ENCODE data around the gene STX17. TPM values are rescaled to one million over a fixed set of nuclear protein-coding genes. Genes with fewer than 3 reads are reported as not detected.
A peak's percentile ranks its signal among the peaks of the same experiment; 100 is the strongest.
"Not testable (repeated sequence)": the region's sequence is repeated elsewhere in the genome, so short reads cannot be mapped to it uniquely, and the experiment has no call there.

STX17 gene
- total RNA-seq, 1 donor from 2014 or later, result 22.1 TPM

DNA sequence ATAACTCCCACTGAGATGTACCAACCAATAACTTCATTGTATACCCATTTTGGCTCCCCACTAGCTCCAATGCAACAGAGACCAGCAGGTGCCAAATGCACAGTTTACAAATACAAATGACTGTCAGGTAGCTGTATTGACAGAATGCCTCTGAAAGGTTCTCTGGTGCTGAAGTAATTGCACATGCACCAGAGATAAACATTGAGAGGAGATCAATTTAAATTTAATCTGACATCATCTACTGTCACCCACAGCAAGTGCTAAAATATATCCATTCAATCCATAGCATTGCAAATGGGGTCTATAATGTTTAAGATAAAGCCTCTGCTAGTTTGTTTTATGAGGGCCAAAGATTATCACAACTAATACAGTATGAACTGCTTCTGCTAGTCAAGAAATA, 80.2 kb downstream of the STX17 start:
- no peak overlapping the region for H3K27ac Mint-ChIP-seq
- no peaks in the 10 kb centered on the region for H3K27me3 Mint-ChIP-seq (ENCODE audit: insufficient read depth)
- intact Hi-C loops (cut with micrococcal nuclease), result no loop called here
- no peak overlapping the region for H3K4me3 Mint-ChIP-seq
- peaks cover 24% of the 10 kb centered on the region for H3K9me3 Mint-ChIP-seq
- no peaks in the 10 kb centered on the region for H3K4me1 Mint-ChIP-seq (ENCODE audit: low read depth)
- DNase-seq (ENCODE audit: low spot score), result no peak
- H3K36me3 Mint-ChIP-seq (ENCODE audit: low read depth), result peaks cover 37% of the 10 kb centered on the region

DNA sequence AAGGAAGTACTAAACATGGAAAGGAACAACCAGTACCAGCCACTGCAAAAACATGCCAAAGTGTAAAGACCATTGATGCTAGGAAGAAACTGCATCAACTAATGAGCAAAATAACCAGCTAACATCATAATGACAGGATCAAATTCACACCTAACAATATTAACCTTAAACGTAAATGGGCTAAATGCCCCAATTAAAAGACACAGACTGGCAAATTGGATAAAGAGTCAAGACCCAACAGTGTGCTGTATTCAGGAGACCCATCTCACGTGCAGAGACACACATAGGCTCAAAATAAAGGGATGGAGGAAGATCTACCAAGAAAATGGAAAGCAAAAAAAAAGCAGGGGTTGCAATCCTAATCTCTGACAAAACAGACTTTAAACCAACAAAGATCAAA, 84.1 kb downstream of the STX17 start:
- intact Hi-C loops (cut with micrococcal nuclease); H3K27me3 Mint-ChIP-seq (ENCODE audit: insufficient read depth); DNase-seq (ENCODE audit: low spot score); H3K27ac Mint-ChIP-seq; H3K4me1 Mint-ChIP-seq (ENCODE audit: low read depth); H3K4me3 Mint-ChIP-seq: not testable (repeated sequence)
- H3K36me3 Mint-ChIP-seq (ENCODE audit: low read depth), result peaks cover 46% of the 10 kb centered on the region
- H3K9me3 Mint-ChIP-seq, result peaks cover 30% of the 10 kb centered on the region

DNA sequence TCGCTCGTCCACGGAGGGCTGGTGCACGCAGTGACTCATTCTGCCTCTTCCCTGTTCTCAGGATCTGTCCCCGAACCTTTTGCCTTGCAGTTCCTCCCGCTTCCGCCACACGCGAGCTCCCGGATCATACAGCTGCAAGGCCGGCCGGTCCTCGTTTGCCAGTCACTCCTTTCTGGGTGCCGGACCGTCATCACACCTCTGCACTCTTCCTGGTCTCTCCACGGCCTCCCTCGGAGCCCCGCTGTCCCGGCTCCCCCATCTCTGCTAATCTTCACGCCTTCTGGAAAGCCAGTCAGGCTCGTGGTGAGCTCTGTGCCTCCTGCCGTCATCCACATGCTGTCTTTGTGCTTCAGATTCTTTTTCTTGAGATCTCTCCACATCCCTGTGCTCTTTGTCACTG, 91.8 kb downstream of the STX17 start:
- no peaks in the 10 kb centered on the region for H3K27me3 Mint-ChIP-seq (ENCODE audit: insufficient read depth)
- intact Hi-C loops (cut with micrococcal nuclease), result no loop called here

DNA sequence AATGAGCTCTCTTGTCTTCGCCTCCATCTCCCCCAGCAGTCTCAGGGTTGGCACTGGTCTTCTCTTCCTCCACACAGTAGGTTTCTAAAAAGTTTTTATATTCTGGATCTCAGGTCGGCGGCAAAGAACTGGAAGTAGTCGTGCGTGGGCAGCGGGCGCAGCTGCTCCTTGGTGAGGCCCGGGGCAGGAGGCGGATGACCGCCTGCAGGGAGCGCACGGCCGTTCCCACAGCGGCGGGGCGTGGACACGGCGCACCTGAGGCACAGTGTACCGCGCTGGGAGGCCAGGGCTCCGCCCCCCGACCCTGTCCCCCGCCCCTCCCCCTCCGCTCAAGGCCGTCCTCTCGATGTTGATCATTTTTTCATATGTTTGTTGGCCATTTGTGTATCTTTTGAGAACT, 92.4 kb downstream of the STX17 start:
- no peak for DNase-seq (ENCODE audit: low spot score)

More for the DNA sequence above, 91.8 kb downstream of the STX17 start:
- Mint-ChIP-seq H3K27ac (no peak overlapping the region), H3K36me3 (ENCODE audit: low read depth) (peaks cover 30% of the 10 kb centered on the region), H3K9me3 (peaks cover 14% of the 10 kb centered on the region), H3K4me3 (no peak overlapping the region), H3K4me1 (ENCODE audit: low read depth) (no peaks in the 10 kb centered on the region)
- no peak for DNase-seq (ENCODE audit: low spot score)

DNA sequence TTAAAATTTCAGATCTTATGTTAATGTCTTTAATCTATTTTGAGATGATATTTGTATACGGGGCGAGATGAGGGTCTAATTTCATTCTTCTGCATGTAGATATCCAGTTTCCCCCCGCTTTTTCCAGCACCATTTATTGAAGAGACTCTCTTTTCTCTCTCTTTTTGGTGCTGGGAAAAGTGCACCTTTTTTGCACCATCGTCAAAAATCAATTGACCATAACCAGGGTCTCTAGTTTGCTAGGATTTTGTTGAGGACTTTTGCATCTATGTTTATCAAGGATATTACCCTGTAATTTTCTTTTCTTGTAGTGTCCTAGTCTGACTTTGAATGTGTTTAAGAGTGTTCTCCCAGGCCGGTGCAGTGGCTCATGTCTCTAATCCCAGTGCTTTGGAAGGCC, 93.3 kb downstream of the STX17 start:
- Mint-ChIP-seq H3K27me3 (ENCODE audit: insufficient read depth) (no peaks in the 10 kb centered on the region), H3K27ac (no peak overlapping the region), H3K36me3 (ENCODE audit: low read depth) (peaks cover 30% of the 10 kb centered on the region), H3K9me3 (peaks cover 10% of the 10 kb centered on the region), H3K4me1 (ENCODE audit: low read depth) (no peaks in the 10 kb centered on the region), H3K4me3 (no peak overlapping the region)
- no peak for DNase-seq (ENCODE audit: low spot score)
- intact Hi-C loops (cut with micrococcal nuclease), result no loop called here

More for the DNA sequence above, 92.4 kb downstream of the STX17 start:
- Mint-ChIP-seq H3K4me3 (no peak overlapping the region), H3K27me3 (ENCODE audit: insufficient read depth) (no peaks in the 10 kb centered on the region), H3K9me3 (peaks cover 12% of the 10 kb centered on the region), H3K4me1 (ENCODE audit: low read depth) (no peaks in the 10 kb centered on the region), H3K27ac (no peak overlapping the region), H3K36me3 (ENCODE audit: low read depth) (peaks cover 32% of the 10 kb centered on the region)
- intact Hi-C loops (cut with micrococcal nuclease), result no loop called here

DNA sequence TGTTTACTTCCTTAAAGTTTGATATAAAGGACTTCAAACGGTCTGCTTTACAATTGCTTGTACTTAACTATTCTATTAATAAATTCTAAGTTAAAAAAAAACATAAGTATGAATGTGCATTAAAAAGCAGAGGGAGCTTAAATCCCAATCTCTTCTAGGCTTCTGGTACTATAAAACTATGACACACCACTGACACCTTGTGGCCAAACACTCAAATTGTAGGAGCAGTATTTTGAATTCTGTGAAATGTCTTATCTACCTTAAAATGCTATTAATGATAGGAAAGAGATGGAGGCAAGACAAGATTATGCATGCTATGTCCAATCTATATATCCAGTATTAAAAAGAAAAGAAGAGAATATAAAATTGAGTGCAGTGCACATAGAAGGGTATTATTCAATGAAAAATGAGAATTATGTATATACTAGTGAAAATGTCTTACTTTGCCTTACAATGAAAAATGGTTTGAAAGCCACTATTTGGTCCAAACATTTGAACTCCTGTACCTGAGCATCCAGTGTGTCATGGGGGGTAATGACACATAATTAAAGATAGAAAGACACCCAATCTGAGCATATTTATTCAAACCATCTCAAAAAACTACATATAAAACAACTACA, 104.7 kb downstream of the STX17 start:
- Mint-ChIP-seq H3K4me1 (ENCODE audit: low read depth) (no peaks in the 10 kb centered on the region), H3K27me3 (ENCODE audit: insufficient read depth) (no peaks in the 10 kb centered on the region), H3K4me3 (no peak overlapping the region), H3K27ac (no peak overlapping the region), H3K9me3 (peaks cover 5% of the 10 kb centered on the region), H3K36me3 (ENCODE audit: low read depth) (peaks cover 19% of the 10 kb centered on the region)
- intact Hi-C loops (cut with micrococcal nuclease), result loop anchor here (1.0 kb wide), 6 partner anchors 187 to 848 kb away; no protein-coding TSS in a partner anchor
- peak; percentile 23 for DNase-seq (ENCODE audit: low spot score)

DNA sequence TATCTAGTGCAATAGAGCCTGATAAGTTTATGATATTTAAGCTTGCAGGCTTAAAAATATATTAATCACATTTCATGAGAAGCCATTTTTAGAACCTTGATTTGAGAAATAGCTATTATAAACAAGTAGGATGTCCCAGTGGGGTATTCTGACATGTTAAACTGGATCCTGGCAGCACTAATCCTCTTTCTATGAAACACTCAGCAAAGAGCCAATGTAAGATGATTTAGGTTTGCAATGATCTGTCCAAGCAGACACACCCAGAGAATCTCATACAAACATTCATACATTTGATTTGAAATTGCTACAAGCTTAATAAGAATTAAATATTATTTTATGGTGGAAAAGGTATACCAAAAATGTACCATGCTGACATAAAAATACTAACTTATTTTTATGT, 105.8 kb downstream of the STX17 start:
- Mint-ChIP-seq H3K36me3 (ENCODE audit: low read depth) (peaks cover 14% of the 10 kb centered on the region), H3K9me3 (peaks cover 5% of the 10 kb centered on the region), H3K4me3 (no peak overlapping the region)

DNA sequence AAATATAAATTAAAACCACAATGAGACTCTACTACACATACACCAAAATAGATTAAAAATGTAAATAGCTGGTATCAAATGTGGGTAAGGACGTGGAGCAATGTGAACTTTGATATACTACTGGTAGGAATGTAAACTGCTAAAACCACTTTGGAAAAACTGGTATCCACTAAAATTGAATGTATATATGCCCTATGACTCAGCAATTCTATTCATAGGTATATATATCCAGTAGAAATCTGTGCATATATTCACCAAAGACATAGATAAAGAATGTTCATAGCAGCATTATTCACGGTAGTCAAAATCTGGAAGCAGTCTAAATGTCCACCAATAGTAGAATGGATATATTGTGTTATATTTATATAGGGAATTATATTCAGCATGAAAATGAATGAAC, 107.1 kb downstream of the STX17 start:
- no peak for DNase-seq (ENCODE audit: low spot score)
- H3K9me3 Mint-ChIP-seq, result peaks cover 5% of the 10 kb centered on the region
- no peak overlapping the region for H3K27ac Mint-ChIP-seq
- peaks cover 14% of the 10 kb centered on the region for H3K36me3 Mint-ChIP-seq (ENCODE audit: low read depth)
- intact Hi-C loops (cut with micrococcal nuclease), result no loop called here
- H3K27me3 Mint-ChIP-seq (ENCODE audit: insufficient read depth), result no peaks in the 10 kb centered on the region
- no peak overlapping the region for H3K4me3 Mint-ChIP-seq
- H3K4me1 Mint-ChIP-seq (ENCODE audit: low read depth), result no peaks in the 10 kb centered on the region

More for the DNA sequence above, 105.8 kb downstream of the STX17 start:
- H3K27me3 Mint-ChIP-seq (ENCODE audit: insufficient read depth), result no peaks in the 10 kb centered on the region
- no peak overlapping the region for H3K27ac Mint-ChIP-seq
- no peaks in the 10 kb centered on the region for H3K4me1 Mint-ChIP-seq (ENCODE audit: low read depth)
- intact Hi-C loops (cut with micrococcal nuclease), result no loop called here
- DNase-seq (ENCODE audit: low spot score), result no peak

DNA sequence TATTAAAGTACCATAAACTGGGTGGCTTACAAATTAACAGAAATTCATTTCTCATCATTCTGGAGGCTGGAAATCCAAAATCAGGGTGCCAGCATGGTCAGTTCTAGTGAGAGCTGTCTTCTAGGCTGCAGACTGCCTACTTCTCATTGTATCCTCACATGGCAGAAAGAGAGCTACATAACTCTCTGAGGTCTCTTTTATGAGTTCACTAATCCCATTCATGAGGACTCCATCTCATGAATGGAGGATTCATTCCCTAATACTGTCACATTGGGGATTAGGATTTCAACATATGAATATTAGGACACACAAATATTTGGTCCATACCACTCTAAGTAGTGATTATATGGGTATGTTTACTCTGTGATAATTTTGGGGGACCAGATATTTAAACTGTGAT, 108.4 kb downstream of the STX17 start:
- intact Hi-C loops (cut with micrococcal nuclease), result no loop called here
- DNase-seq (ENCODE audit: low spot score), result no peak
- H3K36me3 Mint-ChIP-seq (ENCODE audit: low read depth), result peaks cover 18% of the 10 kb centered on the region
- H3K4me1 Mint-ChIP-seq (ENCODE audit: low read depth), result peaks cover under 1% of the 10 kb centered on the region
- no peaks in the 10 kb centered on the region for H3K27me3 Mint-ChIP-seq (ENCODE audit: insufficient read depth)
- no peak overlapping the region for H3K4me3 Mint-ChIP-seq
- H3K9me3 Mint-ChIP-seq, result peaks cover 5% of the 10 kb centered on the region
- no peak overlapping the region for H3K27ac Mint-ChIP-seq

DNA sequence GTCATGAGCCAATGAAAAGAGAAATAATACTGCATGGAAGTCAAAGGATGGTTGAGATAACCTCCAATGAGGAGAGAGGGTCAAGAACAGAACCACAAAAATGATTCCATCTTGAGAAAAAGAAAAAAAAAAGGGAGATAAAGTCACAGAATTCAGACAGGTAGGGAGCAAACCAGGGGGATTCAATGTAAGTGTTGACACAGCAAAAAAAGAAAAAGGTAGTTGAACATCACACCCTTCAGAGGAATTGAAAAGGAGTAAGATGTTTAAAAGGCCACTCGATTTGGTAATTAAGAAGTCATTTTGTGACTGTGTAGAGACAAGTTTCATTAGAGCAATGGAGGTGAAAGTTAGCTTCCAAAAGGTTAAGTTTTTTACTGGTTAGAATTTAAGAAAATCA, 113.1 kb downstream of the STX17 start:
- no peak for DNase-seq (ENCODE audit: low spot score)
- no peaks in the 10 kb centered on the region for H3K9me3 Mint-ChIP-seq
- intact Hi-C loops (cut with micrococcal nuclease), result no loop called here
- no peak overlapping the region for H3K27ac Mint-ChIP-seq
- peaks cover 21% of the 10 kb centered on the region for H3K36me3 Mint-ChIP-seq (ENCODE audit: low read depth)
- no peak overlapping the region for H3K4me3 Mint-ChIP-seq
- peaks cover 6% of the 10 kb centered on the region for H3K4me1 Mint-ChIP-seq (ENCODE audit: low read depth)
- no peaks in the 10 kb centered on the region for H3K27me3 Mint-ChIP-seq (ENCODE audit: insufficient read depth)

Other genes starting within 250 kb of the STX17 start
- 68.6 and 69.5 TPM in 2 replicates for gene NR4A3, start 84.8 kb upstream of the STX17 start, total RNA-seq
- 17.3 and 18.1 TPM in 2 replicates for gene ERP44, start 192.3 kb downstream of the STX17 start, total RNA-seq
- gene INVS, start 192.6 kb downstream of the STX17 start, total RNA-seq, result 16.3 and 17.0 TPM in 2 replicates

Data from activated T-helper 1 cell treated with anti-CD3 and anti-CD28 coated beads, Interleukin-12 subunit alpha, Interleukin-12 subunit beta, Interleukin-2, Interleukin-4 antibody, amounts not matched to agents 30 ng/mL and 10 ng/mL and 1 ng/mL, durations not matched to agents 14 hours and 24 hours and 36 hours (primary cell).